ENCODE measurements around the gene KCNMA1. TPM values are rescaled to one million over a fixed set of nuclear protein-coding genes. Genes with fewer than 3 reads are reported as not detected.

Gene KCNMA1
- total RNA-seq, 2 donors from 2014 or later = 23.2 to 44.5 TPM

- intact Hi-C loops (cut with DNase I) = no loop called here
- Histone ChIP-seq H3K4me3 (no peak overlapping the region), H3K36me3 (no peaks in the 10 kb centered on the region), H3K9ac (ENCODE audit: low read depth in 2 of 2, low read length in 2 of 2) (no peak overlapping the region), H3K4me1 (no peaks in the 10 kb centered on the region), H3K9me3 (no peaks in the 10 kb centered on the region), H3K27ac (no peak overlapping the region), H3K27me3 (no peaks in the 10 kb centered on the region)
- DNase-seq = no peak
- TF ChIP-seq CTCF (IDR thresholded peaks at IDR 0.05) = no peak
Observed at GRCh38 chr10:77541247-77541646, 96.4 kb downstream of the KCNMA1 start.

GRCh38 chr10:77539147-77539935, 98.3 kb downstream of the KCNMA1 start:
- H3K9ac ChIP-seq (ENCODE audit: low read depth in 2 of 2, low read length in 2 of 2) = no peak overlapping the region
- TF ChIP-seq CTCF (IDR thresholded peaks at IDR 0.05) = no peak
- intact Hi-C loops (cut with DNase I) = no loop called here
- DNase-seq = no peak
- no peaks in the 10 kb centered on the region for H3K4me1 ChIP-seq
- H3K9me3 ChIP-seq = no peaks in the 10 kb centered on the region
- H3K27ac ChIP-seq = no peak overlapping the region
- H3K4me3 ChIP-seq = no peak overlapping the region
- H3K36me3 ChIP-seq = no peaks in the 10 kb centered on the region
- no peaks in the 10 kb centered on the region for H3K27me3 ChIP-seq

GRCh38 chr10:77537720-77538373, 99.8 kb downstream of the KCNMA1 start:
- no peak overlapping the region for H3K4me3 ChIP-seq
- no peaks in the 10 kb centered on the region for H3K36me3 ChIP-seq
- no peak for DNase-seq
- H3K27me3 ChIP-seq = no peaks in the 10 kb centered on the region
- TF ChIP-seq CTCF (IDR thresholded peaks at IDR 0.05) = no peak
- no peaks in the 10 kb centered on the region for H3K9me3 ChIP-seq
- H3K4me1 ChIP-seq = no peaks in the 10 kb centered on the region
- intact Hi-C loops (cut with DNase I) = no loop called here
- H3K27ac ChIP-seq = no peak overlapping the region
- H3K9ac ChIP-seq (ENCODE audit: low read depth in 2 of 2, low read length in 2 of 2) = no peak overlapping the region

- no peaks in the 10 kb centered on the region for H3K4me1 ChIP-seq
- no peaks in the 10 kb centered on the region for H3K36me3 ChIP-seq
- intact Hi-C loops (cut with DNase I) = no loop called here
- no peaks in the 10 kb centered on the region for H3K9me3 ChIP-seq
- DNase-seq = no peak
- H3K4me3 ChIP-seq = no peak overlapping the region
- no peak overlapping the region for H3K27ac ChIP-seq
- no peak for TF ChIP-seq CTCF (IDR thresholded peaks at IDR 0.05)
- no peak overlapping the region for H3K9ac ChIP-seq (ENCODE audit: low read depth in 2 of 2, low read length in 2 of 2)
- no peaks in the 10 kb centered on the region for H3K27me3 ChIP-seq
Observed at GRCh38 chr10:77537071-77537470, 100.5 kb downstream of the KCNMA1 start.

- H3K9me3 ChIP-seq = no peaks in the 10 kb centered on the region
- no peaks in the 10 kb centered on the region for H3K4me1 ChIP-seq
- no peak overlapping the region for H3K9ac ChIP-seq (ENCODE audit: low read depth in 2 of 2, low read length in 2 of 2)
- no peak for DNase-seq
- intact Hi-C loops (cut with DNase I) = no loop called here
- no peaks in the 10 kb centered on the region for H3K36me3 ChIP-seq
- H3K27me3 ChIP-seq = no peaks in the 10 kb centered on the region
- H3K4me3 ChIP-seq = no peak overlapping the region
- H3K27ac ChIP-seq = no peak overlapping the region
- no peak for TF ChIP-seq CTCF (IDR thresholded peaks at IDR 0.05)
Observed at GRCh38 chr10:77533887-77534278, 103.7 kb downstream of the KCNMA1 start.
